Activated CD4-positive, alpha-beta T cell treated with anti-CD3 and anti-CD28 coated beads, Interleukin-2, Interleukin-6, amounts not matched to agents 100 ng/mL and 50 ng/mL, durations not matched to agents 16 hours and 8 hours (primary cell): Measurements from ENCODE around the gene EVX1.

ENCODE experiments used
- DNase-seq: peaks from one replicate; pipeline ENCODE4 v3.0.0-alpha.2; 2020

The EVX1 gene

DNA sequence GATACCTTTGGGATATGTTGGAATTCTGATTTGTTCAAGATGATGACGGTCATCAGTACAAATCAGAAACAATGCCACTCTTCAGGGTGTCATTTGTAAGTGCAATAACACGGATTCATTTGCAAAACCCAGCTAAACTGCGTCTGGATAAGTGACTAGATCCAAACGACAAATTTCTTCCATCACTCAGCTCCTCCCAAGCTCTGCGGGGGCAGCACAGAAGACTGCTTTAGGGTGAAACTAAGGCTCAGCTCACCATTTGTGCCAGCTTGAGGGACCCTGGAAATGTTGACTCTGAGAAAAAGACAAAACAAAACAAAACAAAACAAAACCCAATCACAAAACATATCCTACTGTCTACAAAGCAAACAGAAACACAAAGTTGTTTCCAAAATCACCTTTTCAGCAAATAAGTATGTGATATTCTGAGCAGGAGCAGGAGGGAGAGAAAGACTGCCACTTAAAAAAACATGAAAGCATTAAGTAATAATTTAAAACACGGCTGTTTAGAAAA is 8.0 kb downstream of the EVX1 start:
- DNase-seq = no peak

GRCh38 chr7:27251136-27251651 is 8.6 kb downstream of the EVX1 start:
- no peak for DNase-seq

DNA sequence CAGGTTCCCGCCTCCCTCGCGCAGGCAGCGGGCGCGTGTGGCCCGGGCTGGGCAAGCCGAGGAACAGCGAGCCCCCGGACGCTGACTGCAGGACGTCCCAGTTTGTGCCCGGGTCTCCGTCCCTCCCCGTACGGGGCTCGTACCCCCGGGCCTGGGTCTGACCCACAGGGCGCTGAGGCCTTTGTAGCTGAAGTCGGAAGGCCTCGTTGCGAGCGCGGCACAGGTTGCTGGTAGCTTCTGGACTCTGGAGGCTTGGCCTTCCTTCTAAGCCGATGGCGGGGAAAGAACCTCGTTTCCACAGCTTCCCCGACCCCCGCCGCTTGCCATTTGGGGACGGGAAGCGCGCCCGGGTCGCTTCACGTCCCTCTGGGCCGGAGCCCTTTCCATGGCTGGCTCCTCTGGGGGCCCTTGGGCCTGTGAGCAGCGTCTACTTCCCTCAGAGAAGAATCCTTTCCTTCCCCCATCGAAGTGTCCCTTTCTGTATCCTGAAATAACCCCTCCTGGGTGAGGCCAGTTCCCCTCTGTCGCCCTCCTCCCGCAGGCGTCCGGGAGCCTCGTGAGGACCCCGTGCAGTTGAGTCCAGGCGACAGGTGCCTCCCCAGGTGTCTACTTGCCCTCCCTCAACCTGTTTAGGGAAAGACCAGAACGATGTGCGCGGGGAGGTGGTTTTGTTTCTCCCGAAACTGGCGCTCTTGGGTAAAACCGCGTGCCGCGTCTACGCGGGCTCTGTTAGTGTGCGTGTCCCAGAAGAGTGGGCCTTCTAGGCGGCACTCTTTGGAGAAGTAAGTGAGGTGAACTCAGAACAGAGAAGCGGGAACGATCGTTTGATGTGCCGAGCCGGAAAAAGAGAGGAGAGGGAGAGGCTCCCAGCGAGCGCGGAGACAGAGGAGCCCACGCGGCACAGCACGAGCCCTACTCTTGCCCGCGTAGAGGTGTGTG is 9.3 kb downstream of the EVX1 start:
- no peak for DNase-seq

DNA sequence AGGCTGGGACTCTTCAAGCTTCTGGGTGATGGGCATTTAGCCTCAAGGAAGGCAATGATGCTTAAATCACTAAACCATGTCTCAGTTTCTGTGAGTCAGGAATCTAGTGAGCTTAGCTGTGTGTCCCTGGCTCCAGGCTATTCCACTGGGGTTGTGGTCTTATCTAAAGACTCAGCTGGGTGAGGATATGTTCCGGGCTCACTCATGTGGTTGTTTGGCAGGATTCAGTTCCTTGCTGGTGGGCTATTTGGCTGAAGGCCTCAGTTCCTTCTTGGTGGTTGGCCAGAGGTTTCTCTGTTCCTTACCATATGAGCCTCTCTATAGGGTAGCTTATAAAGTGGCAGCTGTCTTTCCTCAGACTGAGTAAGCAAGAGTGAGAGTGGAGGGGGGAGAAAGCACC is 12.0 kb downstream of the EVX1 start:
- no peak for DNase-seq

GRCh38 chr7:27260211-27260610 is 17.6 kb downstream of the EVX1 start:
- DNase-seq = no peak

GRCh38 chr7:27262121-27262520 is 19.5 kb downstream of the EVX1 start:
- DNase-seq = no peak

DNA sequence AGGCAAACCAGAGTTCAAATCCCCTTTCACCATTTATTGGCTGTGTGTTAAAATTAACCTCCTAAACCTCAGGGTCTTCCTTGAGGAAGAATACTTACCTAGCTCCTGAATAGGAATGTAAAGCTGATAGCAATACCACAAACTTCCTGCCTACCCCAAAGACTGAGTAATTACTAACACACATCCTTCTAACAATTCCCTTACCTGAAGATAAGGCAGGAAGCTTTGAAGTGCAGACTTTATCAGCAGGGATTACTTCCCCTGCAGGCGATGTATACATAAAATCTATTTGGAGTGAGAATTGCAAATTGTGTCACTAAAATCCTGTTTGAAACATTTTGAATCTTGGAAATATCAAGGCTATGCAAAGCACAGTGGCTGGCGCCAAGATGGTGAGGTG is 21.2 kb downstream of the EVX1 start:
- DNase-seq = no peak

DNA sequence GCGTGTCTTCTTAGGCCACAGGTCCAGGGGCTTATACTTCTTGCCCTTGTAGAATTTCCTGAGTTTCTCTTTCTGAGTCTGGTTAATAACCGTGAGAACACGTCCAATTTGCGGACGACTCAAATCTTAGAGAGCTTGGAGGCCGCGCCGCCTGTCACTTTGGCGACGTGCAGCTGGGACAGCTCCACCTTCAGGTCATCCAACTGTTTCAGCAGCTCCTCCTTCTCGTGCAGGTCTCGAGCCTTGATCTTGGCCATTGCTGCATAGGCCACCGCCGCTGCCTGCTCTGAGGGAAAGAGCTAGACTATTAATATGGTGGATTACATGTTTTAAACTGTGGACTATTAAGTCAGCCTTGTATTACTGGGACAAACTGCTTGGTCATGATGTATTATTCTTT is 26.9 kb downstream of the EVX1 start:
- DNase-seq = no peak

- DNase-seq = no peak
Observed at GRCh38 chr7:27271384-27271783, 28.8 kb downstream of the EVX1 start.

DNA sequence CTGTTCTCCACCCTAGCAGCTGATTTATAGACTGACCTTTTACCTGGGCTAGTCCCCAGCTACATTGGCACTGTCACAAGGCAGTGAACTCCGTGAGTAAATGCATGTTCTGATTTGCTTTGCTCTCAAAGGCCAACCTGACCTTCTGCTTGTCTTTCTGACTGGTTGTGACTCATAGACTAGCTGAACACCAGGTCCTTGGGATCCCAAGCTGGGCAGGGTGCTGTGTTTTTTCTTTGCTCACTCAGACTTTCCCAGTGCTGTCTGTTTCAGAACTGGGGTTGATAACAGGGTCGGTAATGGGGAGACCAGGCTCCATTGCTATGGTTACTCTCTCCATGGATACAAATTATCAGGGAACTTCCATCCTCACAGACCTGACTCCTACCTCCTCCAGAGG is 35.0 kb downstream of the EVX1 start:
- no peak for DNase-seq

DNA sequence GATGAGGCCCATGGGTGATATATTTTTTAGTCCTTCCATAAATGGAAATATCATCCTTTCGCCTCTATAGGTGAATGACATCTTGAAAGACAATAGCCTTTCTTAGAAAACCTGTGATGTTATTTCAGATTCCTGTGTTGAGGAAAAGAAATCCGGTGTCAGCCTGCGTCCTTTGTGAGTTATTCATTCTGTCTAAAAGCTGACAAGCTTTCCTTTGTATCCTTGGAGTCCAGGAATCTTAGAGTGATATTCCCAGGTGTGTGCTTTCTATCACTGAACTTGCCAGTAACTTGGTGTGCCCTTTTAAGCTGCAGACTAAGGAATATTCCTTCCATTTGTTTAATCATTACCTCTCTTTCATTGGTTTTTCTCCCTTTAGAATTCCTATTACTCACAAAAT is 41.0 kb downstream of the EVX1 start:
- no peak for DNase-seq

DNA sequence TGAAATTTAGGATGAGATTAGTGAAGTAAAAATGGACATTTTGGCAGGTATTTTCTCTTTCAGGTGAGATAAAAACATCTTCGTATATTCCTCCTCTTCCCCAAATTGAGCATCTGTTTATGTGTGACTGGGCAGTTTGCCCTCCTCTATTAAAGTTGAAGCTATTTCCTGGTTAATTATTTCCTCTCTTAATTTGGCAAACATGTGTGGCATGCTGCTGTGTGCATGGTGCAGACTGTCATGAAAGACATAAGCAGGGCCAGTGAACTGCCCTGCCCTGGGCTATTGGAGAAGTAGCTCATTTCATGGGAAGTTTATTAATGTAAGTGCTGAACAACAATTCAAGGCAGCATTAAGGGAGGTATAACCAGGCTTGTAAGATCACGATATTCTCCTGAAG is 52.6 kb downstream of the EVX1 start:
- no peak for DNase-seq

DNA sequence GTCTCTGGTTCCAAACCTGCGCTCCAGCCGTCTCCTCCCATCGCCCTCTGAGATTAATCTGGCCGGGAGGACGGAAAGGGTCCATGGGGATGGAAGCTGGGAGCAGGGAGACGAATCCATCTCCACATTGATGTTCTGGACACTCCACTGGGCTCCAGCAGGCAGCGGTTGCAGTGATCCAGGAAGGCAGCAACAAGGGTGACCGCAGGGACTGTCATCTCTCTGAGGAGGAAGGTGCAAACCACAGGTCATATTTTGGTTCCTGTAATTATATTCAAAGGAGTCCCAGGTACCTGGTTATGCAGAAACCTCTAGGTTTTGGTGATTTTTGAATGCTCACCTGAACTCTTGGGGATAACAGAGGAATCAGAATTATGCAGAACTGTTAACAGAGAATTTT is 54.8 kb downstream of the EVX1 start:
- DNase-seq = no peak
